ENCODE measurements around the gene CACNA2D1. TPM values are rescaled to one million over a fixed set of nuclear protein-coding genes. Genes with fewer than 3 reads are reported as not detected.

Gene CACNA2D1
- total RNA-seq, 1 experiment from 2014 or later, result 36.2 TPM

DNA sequence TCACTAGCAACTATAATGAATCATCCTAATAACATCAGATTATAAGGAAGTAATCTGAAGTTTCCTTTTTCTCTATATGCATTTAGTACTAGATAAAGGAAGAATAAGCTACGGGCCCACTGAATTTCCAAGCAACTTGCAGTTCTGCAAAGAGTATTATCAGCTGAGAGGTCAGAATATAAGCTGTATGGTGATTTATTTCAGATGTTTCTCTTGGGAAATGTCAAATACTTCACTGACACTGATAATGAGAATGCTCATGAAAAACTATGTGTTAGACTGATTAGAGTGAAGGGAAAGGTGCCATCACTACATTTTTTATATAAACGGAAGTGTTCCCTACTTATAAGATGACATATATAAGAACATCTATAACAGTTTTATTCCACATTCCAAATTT is 422.5 kb downstream of the CACNA2D1 start:
- DNase-seq, result no peak
- H3K4me3 Mint-ChIP-seq, result no peak overlapping the region
- Histone ChIP-seq H3K4me1 (ENCODE audit: insufficient read depth, low read length) (no peaks in the 10 kb centered on the region), H3K79me1 (ENCODE audit: insufficient read depth, low read depth, low read length, poor library complexity, severe bottlenecking) (no peaks in the 10 kb centered on the region), H4K8ac (replicated peaks; ENCODE audit: insufficient read length, low read depth, low read length) (no peak overlapping the region), H2BK12ac (ENCODE audit: insufficient read length, low read depth, low read length) (no peak overlapping the region), H3K23ac (ENCODE audit: insufficient read length, low read depth, low read length) (no peak overlapping the region), H2AK5ac (ENCODE audit: insufficient read length, low read length) (no peak overlapping the region), H4K5ac (ENCODE audit: insufficient read length, low read depth, low read length) (no peak overlapping the region), H3K23me2 (ENCODE audit: insufficient read length, low read depth, low read length, poor library complexity, severe bottlenecking) (no peaks in the 10 kb centered on the region), H2BK20ac (ENCODE audit: low read depth, low read length, poor library complexity, severe bottlenecking) (no peak overlapping the region), H3K4me2 (ENCODE audit: insufficient read depth, insufficient read length, low read length) (no peak overlapping the region), H3K14ac (ENCODE audit: insufficient read depth, low read length) (no peak overlapping the region), H3K56ac (ENCODE audit: insufficient read length, low read depth, low read length) (no peak overlapping the region), H2AFZ (ENCODE audit: low read length) (no peak overlapping the region), H2BK15ac (ENCODE audit: low read depth, low read length) (no peak overlapping the region), H4K91ac (ENCODE audit: insufficient read length, low read depth, low read length) (no peak overlapping the region), H3K9ac (ENCODE audit: extremely low read depth, insufficient read length, low read length) (no peak overlapping the region), H3K18ac (ENCODE audit: insufficient read length, low read depth, low read length) (no peak overlapping the region), H2BK5ac (ENCODE audit: insufficient read length, low read length) (no peak overlapping the region), H3K79me2 (ENCODE audit: insufficient read depth, low read length) (no peaks in the 10 kb centered on the region), H3K9me3 (ENCODE audit: control insufficient read depth, low read depth, low read length) (no peaks in the 10 kb centered on the region), H3T11ph (ENCODE audit: low read length) (no peak overlapping the region), H3K27ac (ENCODE audit: insufficient read length, low read depth, low read length) (no peak overlapping the region), H3K27me3 (ENCODE audit: insufficient read depth, low read length) (no peaks in the 10 kb centered on the region), H2BK120ac (ENCODE audit: low read depth, low read length, poor library complexity, severe bottlenecking) (no peak overlapping the region), H3K4ac (ENCODE audit: low read depth, low read length) (no peak overlapping the region), H4K20me1 (ENCODE audit: control insufficient read depth, insufficient read depth, insufficient read length) (no peaks in the 10 kb centered on the region)
- no CpG with 5 or more reads among the region's 2 CpGs for WGBS (ENCODE audit: extremely low coverage, insufficient read length, low lambda C conversion rate)
- no peak overlapping the region for H3K27ac Mint-ChIP-seq
- H3K4me1 Mint-ChIP-seq, result peaks cover 10% of the 10 kb centered on the region in 2 experiments
- TF ChIP-seq, protein P1, sequence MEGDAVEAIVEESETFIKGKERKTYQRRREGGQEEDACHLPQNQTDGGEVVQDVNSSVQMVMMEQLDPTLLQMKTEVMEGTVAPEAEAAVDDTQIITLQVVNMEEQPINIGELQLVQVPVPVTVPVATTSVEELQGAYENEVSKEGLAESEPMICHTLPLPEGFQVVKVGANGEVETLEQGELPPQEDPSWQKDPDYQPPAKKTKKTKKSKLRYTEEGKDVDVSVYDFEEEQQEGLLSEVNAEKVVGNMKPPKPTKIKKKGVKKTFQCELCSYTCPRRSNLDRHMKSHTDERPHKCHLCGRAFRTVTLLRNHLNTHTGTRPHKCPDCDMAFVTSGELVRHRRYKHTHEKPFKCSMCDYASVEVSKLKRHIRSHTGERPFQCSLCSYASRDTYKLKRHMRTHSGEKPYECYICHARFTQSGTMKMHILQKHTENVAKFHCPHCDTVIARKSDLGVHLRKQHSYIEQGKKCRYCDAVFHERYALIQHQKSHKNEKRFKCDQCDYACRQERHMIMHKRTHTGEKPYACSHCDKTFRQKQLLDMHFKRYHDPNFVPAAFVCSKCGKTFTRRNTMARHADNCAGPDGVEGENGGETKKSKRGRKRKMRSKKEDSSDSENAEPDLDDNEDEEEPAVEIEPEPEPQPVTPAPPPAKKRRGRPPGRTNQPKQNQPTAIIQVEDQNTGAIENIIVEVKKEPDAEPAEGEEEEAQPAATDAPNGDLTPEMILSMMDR (conservative IDR thresholded peaks at IDR 0.05), result no peak
- H3K9me3 Mint-ChIP-seq, result no peaks in the 10 kb centered on the region
- no peaks in the 10 kb centered on the region for H3K27me3 Mint-ChIP-seq (ENCODE audit: low read depth)
- no peaks in the 10 kb centered on the region for H3K36me3 Mint-ChIP-seq (ENCODE audit: insufficient read depth in 1 of 3, low read depth in 3 of 3)
